Tibial nerve (tissue), 4 donors: ENCODE data around the gene NPPA. TPM values are rescaled to one million over a fixed set of nuclear protein-coding genes. Genes with fewer than 3 reads are reported as not detected.

Experiments
- DNase-seq, 2 donors: peaks; one replicate each; pipeline ENCODE4 v3.0.0-alpha.2; 2019; ENCODE audit warnings: low spot score in 2 of 2
- H3K27ac ChIP-seq, 4 donors: fragments of 200-600 bp; sonication (generic) in 3 of 4; one replicate each; pipeline ENCODE4 v1.5.1; 2017 to 2019; ENCODE audit warnings: mild to moderate bottlenecking in 1 of 4
- H3K27me3 ChIP-seq, 2 donors: fragments of 200-600 bp; sonication (generic) in 1 of 2; one replicate each; pipeline versions ENCODE4 v1.5.1 to v1.6.0; 2017 to 2019
- H3K36me3 ChIP-seq, 3 donors: fragments of 200-600 bp; sonication (generic); one replicate each; pipeline ENCODE4 v1.5.1; 2018 to 2019
- H3K4me1 ChIP-seq, 4 donors: fragments of 200-600 bp; sonication (generic) in 3 of 4; one replicate each; pipeline ENCODE4 v1.5.1; 2017 to 2019
- H3K4me3 ChIP-seq, 4 donors: fragments of 200-600 bp; sonication (generic) in 3 of 4; one replicate each; pipeline ENCODE4 v1.5.1; 2017 to 2019; ENCODE audit warnings: mild to moderate bottlenecking in 1 of 4, moderate library complexity in 1 of 4
- H3K9me3 ChIP-seq, 4 donors: fragments of 200-600 bp; sonication (generic) in 3 of 4; one replicate each; pipeline ENCODE4 v1.5.1; 2017 to 2019
- CTCF ChIP-seq, 5 experiments: fragments of 200-600 bp in 3 of 5; fragments of 450-650 bp in 2 of 5; sonication (generic) in 3 of 5; IDR thresholded peaks; one replicate each; pipeline ENCODE4 v1.5.1; 2016 to 2019; ENCODE audit warnings: antibody characterized with exemption in 5 of 5, mild to moderate bottlenecking in 3 of 5, moderate library complexity in 2 of 5
- EP300 ChIP-seq, 2 donors: sonication (generic); formaldehyde crosslinking; IDR thresholded peaks; one replicate each; pipeline ENCODE4 v1.6.1; 2017; ENCODE audit warnings: antibody characterized with exemption in 2 of 2, mild to moderate bottlenecking in 1 of 2
- POLR2A ChIP-seq, 2 donors: fragments of 450-650 bp; IDR thresholded peaks; one replicate each; pipeline ENCODE4 v1.6.1; 2017; ENCODE audit warnings: antibody characterized with exemption in 2 of 2, mild to moderate bottlenecking in 2 of 2, moderate library complexity in 2 of 2
- WGBS, 2 donors: methylation state at CpG; one replicate each; pipeline ENCODE4 v1.1.5; 2018; 5-methylcytosine and 5-hydroxymethylcytosine counted together
- small RNA-seq: library from RNA; depleted of rRNA; stranded (forward); fragments of <200 nt; gene quantifications from one replicate; pipeline ENCODE3, GENCODE V24; 2016
- total RNA-seq, 4 donors: library from RNA; depleted of rRNA; stranded (reverse); fragments of >200 nt; gene quantifications; one replicate each; pipeline ENCODE4 v1.1.0, GENCODE V29; 2016

The NPPA gene
- total RNA-seq, 4 donors from 2014 or later, result 3.0 TPM; not detected in 3

- H3K4me3 ChIP-seq, result no peak overlapping the region
- H3K27me3 ChIP-seq, result no peaks in the 10 kb centered on the region
- H3K9me3 ChIP-seq, result no peaks in the 10 kb centered on the region
- peak overlapping the region in 3 of 4 donors; percentile 10 to 94 (median 46) for H3K27ac ChIP-seq
- no peak for DNase-seq
- peaks cover 0 to 45% (median 14%) of the 10 kb centered on the region in 3 donors for H3K36me3 ChIP-seq
- H3K4me1 ChIP-seq, result peaks cover 0 to 93% (median 33%) of the 10 kb centered on the region in 4 donors
- 90 to 91% methylated on average over 8 of the region's 8 CpGs for WGBS, 2 donors
- TF ChIP-seq EP300 (IDR thresholded peaks at IDR 0.05) (no peak), POLR2A (IDR thresholded peaks at IDR 0.05) (no peak), CTCF (IDR thresholded peaks at IDR 0.05) (no peak)
These were observed 47.2 kb downstream of the NPPA start for GRCh38 chr1:11800391-11800755.

- peaks cover 0 to 96% (median 33%) of the 10 kb centered on the region in 4 donors for H3K4me1 ChIP-seq
- 94 to 95% methylated on average over 9 of the region's 9 CpGs for WGBS, 2 donors
- H3K27ac ChIP-seq, result peak overlapping the region in 2 of 4 donors; percentile 28 to 94
- peaks cover 0 to 50% (median 18%) of the 10 kb centered on the region in 3 donors for H3K36me3 ChIP-seq
- DNase-seq, result no peak
- H3K9me3 ChIP-seq, result no peaks in the 10 kb centered on the region
- no peak overlapping the region for H3K4me3 ChIP-seq
- H3K27me3 ChIP-seq, result no peaks in the 10 kb centered on the region
- no peak for TF ChIP-seq POLR2A (IDR thresholded peaks at IDR 0.05)
- no peak for TF ChIP-seq EP300 (IDR thresholded peaks at IDR 0.05)
- TF ChIP-seq CTCF (IDR thresholded peaks at IDR 0.05), result no peak
These were observed 47.7 kb downstream of the NPPA start for GRCh38 chr1:11799896-11800295.

GRCh38 chr1:11799099-11799498 is 48.5 kb downstream of the NPPA start:
- Histone ChIP-seq H3K9me3 (no peaks in the 10 kb centered on the region), H3K4me1 (peaks cover 0 to 96% (median 29%) of the 10 kb centered on the region in 4 donors), H3K36me3 (peaks cover 0 to 58% (median 20%) of the 10 kb centered on the region in 3 donors), H3K27ac (peak overlapping the region in 3 of 4 donors; percentile 10 to 95 (median 51)), H3K27me3 (no peaks in the 10 kb centered on the region), H3K4me3 (no peak overlapping the region)
- DNase-seq, result no peak
- 98% methylated on average over 5 of the region's 5 CpGs for WGBS, 2 donors
- TF ChIP-seq POLR2A (IDR thresholded peaks at IDR 0.05) (no peak), EP300 (IDR thresholded peaks at IDR 0.05) (no peak), CTCF (IDR thresholded peaks at IDR 0.05) (no peak)

- WGBS, 2 donors, result 14 to 42% methylated on average over 6 of the region's 6 CpGs
- Histone ChIP-seq H3K4me3 (no peak overlapping the region), H3K27ac (peak overlapping the region; percentile 73 to 95 (median 82)), H3K4me1 (peaks cover 0 to 91% (median 21%) of the 10 kb centered on the region in 4 donors), H3K36me3 (peaks cover 0 to 70% (median 26%) of the 10 kb centered on the region in 3 donors), H3K27me3 (no peaks in the 10 kb centered on the region), H3K9me3 (no peaks in the 10 kb centered on the region)
- TF ChIP-seq POLR2A (IDR thresholded peaks at IDR 0.05), result no peak
- DNase-seq, result peak in 1 of 2 donors; percentile 53
These were observed 49.9 kb downstream of the NPPA start for GRCh38 chr1:11797525-11798216.

GRCh38 chr1:11796036-11796828 is 51.4 kb downstream of the NPPA start:
- no peak for DNase-seq
- Histone ChIP-seq H3K4me1 (peaks cover 0 to 91% (median 28%) of the 10 kb centered on the region in 4 donors), H3K27ac (peak overlapping the region; percentile 60 to 95 (median 78)), H3K9me3 (no peaks in the 10 kb centered on the region), H3K27me3 (no peaks in the 10 kb centered on the region), H3K4me3 (no peak overlapping the region), H3K36me3 (peaks cover 0 to 77% (median 25%) of the 10 kb centered on the region in 3 donors)
- TF ChIP-seq POLR2A (IDR thresholded peaks at IDR 0.05) (no peak), EP300 (IDR thresholded peaks at IDR 0.05) (peak in 1 of 2 donors; percentile 54)
- 84 to 86% methylated on average over 15 of the region's 15 CpGs for WGBS, 2 donors

Small RNA genes within 50 kb of the gene (small RNA-seq; reads per million reads assigned to genes)
- gene RF02156 (not detected), gene RF02157 (not detected), gene RF02158 (not detected)

Other genes starting within 250 kb of the NPPA start
- gene FBXO2, start 193.4 kb downstream of the NPPA start, total RNA-seq, result 10 to 100 TPM in 3 of 4 donors, 1 to 10 TPM in 1; 7.5 to 21.0 (median 15.6) TPM
- gene FBXO44, start 192.9 kb downstream of the NPPA start, total RNA-seq, result 10 to 100 TPM; 24.1 to 59.4 (median 35.7) TPM
- gene FBXO6, start 183.6 kb downstream of the NPPA start, total RNA-seq, result 10 to 100 TPM in 3 of 4 donors, 1 to 10 TPM in 1; 9.6 to 18.2 (median 13.8) TPM
- 10 to 100 TPM; 28.2 to 56.1 (median 32.3) TPM for gene MAD2L2, start 166.6 kb downstream of the NPPA start, total RNA-seq
- 1 to 10 TPM in 1 of 4 donors, under 1 TPM in 2, not detected in 1; under 0.01 to 1.2 (median 0.20) TPM for gene DRAXIN, start 156.1 kb downstream of the NPPA start, total RNA-seq
- 100 to 1,000 TPM in 1 of 4 donors, 10 to 100 TPM in 3; 35.6 to 118 (median 76.0) TPM for gene AGTRAP, start 111.6 kb downstream of the NPPA start, total RNA-seq
- gene C1orf167, start 85.6 kb downstream of the NPPA start, total RNA-seq, result 10 to 100 TPM in 1 of 4 donors, 1 to 10 TPM in 2, not detected in 1; 4.4 to 13.8 (median 5.1) TPM
- gene MTHFR, start 41.8 kb downstream of the NPPA start, total RNA-seq, result 10 to 100 TPM; 61.2 to 93.9 (median 69.9) TPM
- gene CLCN6, start 41.6 kb downstream of the NPPA start, total RNA-seq, result 10 to 100 TPM; 24.3 to 30.3 (median 25.6) TPM
- gene NPPB, start 11.2 kb upstream of the NPPA start, total RNA-seq, result not detected
- 10 to 100 TPM; 50.0 to 73.7 (median 55.6) TPM for gene KIAA2013, start 78.6 kb upstream of the NPPA start, total RNA-seq
- gene PLOD1, start 86.9 kb upstream of the NPPA start, total RNA-seq, result 10 to 100 TPM; 52.8 to 87.9 (median 64.0) TPM
- 10 to 100 TPM; 53.8 to 71.6 (median 58.7) TPM for gene MFN2, start 132.7 kb upstream of the NPPA start, total RNA-seq
- 10 to 100 TPM; 53.3 to 95.4 (median 67.1) TPM for gene MIIP, start 171.7 kb upstream of the NPPA start, total RNA-seq
- gene TNFRSF8, start 215.5 kb upstream of the NPPA start, total RNA-seq, result 1 to 10 TPM in 2 of 4 donors, under 1 TPM in 1, not detected in 1; 0.84 to 4.9 (median 1.8) TPM